HepG2 (cell line): ENCODE measurements around the gene PCDHB11. TPM values are rescaled to one million over a fixed set of nuclear protein-coding genes. Genes with fewer than 3 reads are reported as not detected.
"Not testable (repeated sequence)": the region's sequence is repeated elsewhere in the genome, so short reads cannot be mapped to it uniquely, and the experiment has no call there.

Experiments used
- ATAC-seq: fragments of 200-7000 bp; cut with Tn5 transposase; 3 replicates; pipeline ENCODE4 v1.9.1; 2020; ENCODE audit warnings: mild to moderate bottlenecking, moderate library complexity
- BruUV-seq: library from RNA; stranded (reverse); fragments of 400-500 nt; replicated peaks from 2 replicates; lab custom pipeline; 2021; lab: Mats Ljungman, UMichigan
- CTCF ChIA-PET: fragments of 300-600 bp; formaldehyde crosslinking; extraction: SDS; loops from one replicate; lab custom pipeline; 2021; ENCODE audit warnings: low total read pairs, inconsistent platforms, low intra/inter-chr PET ratio; lab: Yijun Ruan, JAX
- POLR2A ChIA-PET: fragments of 350-600 bp; sonication (Branson Sonifier 250); formaldehyde crosslinking; loops from one replicate; lab custom pipeline; 2020; ENCODE audit warnings: antibody characterized with exemption, inconsistent platforms; lab: Yijun Ruan, JAX
- DNase-seq: peaks from one replicate; pipeline ENCODE4 v3.0.0-alpha.2; 2015; ENCODE audit warnings: low spot score
- FAIRE-seq: peaks from 3 replicates; lab custom pipeline; 2011; peaks lifted over from hg19 to GRCh38; lab: Jason Lieb, UNC
- H2AFZ ChIP-seq: one replicate; pipeline ENCODE4 v1.6.1; 2011; ENCODE audit warnings: low read length, inconsistent platforms
- H3K27ac ChIP-seq: fragments of 300-600 bp; 3 replicates; pipeline ENCODE4 v1.8.0; 2011; ENCODE audit warnings: mixed run types, mild to moderate bottlenecking, mixed read lengths, low read length, inconsistent platforms; ENCODE audit not compliant: insufficient read depth; ENCODE audit errors: extremely low read length
- H3K27me3 ChIP-seq, 2 experiments: fragments of 200-600 bp in 1 of 2; 2 replicates in 1 of 2; 3 replicates in 1 of 2; pipeline versions ENCODE4 v1.6.0 to v1.8.0; 2011; ENCODE audit warnings: low read length in 2 of 2, mild to moderate bottlenecking in 2 of 2, moderate library complexity in 2 of 2, inconsistent platforms in 1 of 2; ENCODE audit not compliant: insufficient read depth in 2 of 2, control insufficient read depth in 1 of 2
- H3K36me3 ChIP-seq, 2 experiments: fragments of 200-600 bp in 1 of 2; replicated peaks in 1 of 2; 2 replicates in 1 of 2; 3 replicates in 1 of 2; pipeline versions ENCODE4 v1.5.1 to v1.8.0; 2011; ENCODE audit warnings: low read length in 2 of 2, inconsistent platforms in 1 of 2; ENCODE audit not compliant: insufficient read depth in 2 of 2, control insufficient read depth in 1 of 2
- H3K4me1 ChIP-seq: 2 replicates; pipeline ENCODE4 v1.5.1; 2012; ENCODE audit warnings: low read length, inconsistent platforms; ENCODE audit not compliant: insufficient read depth
- H3K4me2 ChIP-seq: 2 replicates; pipeline ENCODE4 v1.6.0; 2011; ENCODE audit warnings: low read depth, low read length, inconsistent platforms
- H3K4me3 ChIP-seq, 3 experiments: fragments of 200-600 bp in 1 of 3; sonication (generic), shearing (Covaris generic) in 1 of 3; replicated peaks in 1 of 3; 2 replicates each; pipeline ENCODE4 v1.5.1; 2011 to 2016; ENCODE audit warnings: low read length in 3 of 3, inconsistent platforms in 2 of 3, low read depth in 2 of 3, mild to moderate bottlenecking in 2 of 3, control low read depth in 1 of 3, mixed read lengths in 1 of 3; ENCODE audit not compliant: insufficient read depth in 1 of 3
- H3K79me2 ChIP-seq: one replicate; pipeline ENCODE4 v1.6.1; 2011; ENCODE audit warnings: low read length, inconsistent platforms; ENCODE audit not compliant: insufficient read depth
- H3K9ac ChIP-seq: 2 replicates; pipeline ENCODE4 v1.6.0; 2011; ENCODE audit warnings: mild to moderate bottlenecking, low read depth, low read length, inconsistent platforms; ENCODE audit not compliant: insufficient read depth
- H3K9me3 ChIP-seq: 2 replicates; pipeline ENCODE4 v1.5.1; 2012; ENCODE audit warnings: mild to moderate bottlenecking, low read length
- H4K20me1 ChIP-seq: 2 replicates; pipeline ENCODE4 v1.6.0; 2011; ENCODE audit warnings: inconsistent platforms, mild to moderate bottlenecking, low read length, moderate library complexity; ENCODE audit not compliant: insufficient read depth
- CTCF ChIP-seq: sonication (generic); formaldehyde crosslinking; IDR thresholded peaks from 2 replicates; pipeline ENCODE4 v1.5.0; 2020; ENCODE audit warnings: mild to moderate bottlenecking, missing genetic modification reagents, moderate library complexity
- HMGXB4 ChIP-seq, 2 experiments: sonication (generic) in 1 of 2; formaldehyde crosslinking in 1 of 2; IDR thresholded peaks; 2 replicates each; pipeline versions ENCODE4 v1.4.0 to v1.6.1; 2018 to 2020; ENCODE audit warnings: missing genetic modification reagents in 2 of 2, borderline replicate concordance in 1 of 2, low read depth in 1 of 2, mild to moderate bottlenecking in 1 of 2, missing biosample characterization in 1 of 2
- RAD21 ChIP-seq: fragments of 450-650 bp; formaldehyde crosslinking; IDR thresholded peaks from 2 replicates; pipeline ENCODE4 v1.5.0; 2020; ENCODE audit warnings: mild to moderate bottlenecking
- SMC3 ChIP-seq: IDR thresholded peaks from 2 replicates; pipeline ENCODE4 v1.6.1; 2011; ENCODE audit warnings: low read length, improper control_type of control experiment
- STAG1 ChIP-seq: sonication (generic); formaldehyde crosslinking; IDR thresholded peaks from 2 replicates; pipeline ENCODE4 v1.4.0; 2020; ENCODE audit warnings: missing genetic modification reagents
- ZNF263 ChIP-seq: sonication (generic); formaldehyde crosslinking; IDR thresholded peaks from 2 replicates; pipeline ENCODE4 v1.4.0; 2020; ENCODE audit warnings: missing genetic modification reagents
- ZNF574 ChIP-seq: sonication (generic); formaldehyde crosslinking; IDR thresholded peaks from 2 replicates; pipeline ENCODE4 v1.4.0; 2020; ENCODE audit warnings: missing genetic modification reagents
- WGBS: methylation state at CpG from one replicate; pipeline ENCODE4 v1.1.6; 2017; ENCODE audit warnings: low lambda C conversion rate; 5-methylcytosine and 5-hydroxymethylcytosine counted together
- in situ Hi-C: cut with HindIII; loops from 2 replicates; pipeline ENCODE4 v1.10.0; 2017; ENCODE audit warnings: low pct_unique_long_range_greater_than_20kb; ENCODE audit not compliant: extremely low pct_ligation_motif_present
- intact Hi-C: fragments of 100-400 bp; cut with micrococcal nuclease; formaldehyde crosslinking; loops from one replicate; pipeline ENCODE4 v1.10.0; 2022; ENCODE audit not compliant: unreplicated experiment
- polyA plus RNA-seq, 8 experiments: library from polyadenylated mRNA; depleted of rRNA in 3 of 8; stranded (reverse) in 7 of 8; unstranded in 1 of 8; fragments of >200 nt; fragmentation: Illumina TruSeq in 4 of 8; extraction: Trizol in 4 of 8; gene quantifications; 2 replicates each; pipeline versions ENCODE4 v1.2.1 to v1.2.3, GENCODE V29; 2011 to 2016; ENCODE audit warnings: low read depth in 4 of 8, missing spikeins in 1 of 8, mixed read lengths in 1 of 8; ENCODE audit not compliant: insufficient read depth in 1 of 8
- total RNA-seq, 5 experiments: library from RNA; depleted of rRNA; stranded (reverse); fragments of >200 nt; fragmentation: Illumina TruSeq; extraction: Trizol; gene quantifications; 2 replicates each; pipeline ENCODE4 v1.2.3, GENCODE V29; 2016; ENCODE audit warnings: low read depth in 1 of 5

PCDHB11 gene
- total and polyA plus RNA-seq, 2 of the 13 experiments (the other 11 are each of a cell fraction or from before 2014, with no cell fraction given) = 0.07 TPM; not detected in 1

- H4K20me1 ChIP-seq, ATAC-seq, H3K79me2 ChIP-seq, CTCF ChIA-PET, H2AFZ ChIP-seq, H3K36me3 ChIP-seq, H3K4me2 ChIP-seq, H3K9ac ChIP-seq, POLR2A ChIA-PET, FAIRE-seq, in situ Hi-C loops, H3K4me1 ChIP-seq, H3K9me3 ChIP-seq, H3K27ac ChIP-seq, DNase-seq, intact Hi-C loops, H3K4me3 ChIP-seq, BruUV-seq, H3K27me3 ChIP-seq: not testable (repeated sequence)
- 55% methylated on average over 22 of the region's 27 CpGs for WGBS
Observed at GRCh38 chr5:141210849-141211248, 11.4 kb downstream of the PCDHB11 start.

- H3K9ac ChIP-seq, H3K27me3 ChIP-seq, H3K27ac ChIP-seq, H4K20me1 ChIP-seq, H3K4me1 ChIP-seq, H3K4me3 ChIP-seq, H3K36me3 ChIP-seq, intact Hi-C loops, H3K9me3 ChIP-seq, in situ Hi-C loops, POLR2A ChIA-PET, CTCF ChIA-PET, H3K79me2 ChIP-seq, H2AFZ ChIP-seq: not testable (repeated sequence)
- H3K4me2 ChIP-seq = 0 out of 2 replicates have a peak within 1 kb of the TSS, but pooled peaks have one; percentile 23
- BruUV-seq = TSS peak; percentile 59
- WGBS = 0% methylated on average over 12 of the region's 18 CpGs
- TF ChIP-seq CTCF (CRISPR knock-in tag) = peak; percentile 71
- TF ChIP-seq STAG1 (CRISPR knock-in tag) = peak; percentile 70
- TF ChIP-seq RAD21 = peak; percentile 59
- TF ChIP-seq ZNF263 (CRISPR knock-in tag) = peak; percentile 69
- TF ChIP-seq HMGXB4 (CRISPR knock-in tag; IDR thresholded peaks at IDR 0.05; ENCODE audit: borderline replicate concordance in 1 of 2, low read depth in 1 of 2) = peak; percentile 28 to 67; a peak in 1 of 4 replicates
- peak; percentile 51 for TF ChIP-seq ZNF574 (CRISPR knock-in tag)
- TF ChIP-seq SMC3 = peak; percentile 52
- DNase-seq (peak; percentile 68), FAIRE-seq (peak; percentile 76), ATAC-seq (peak; percentile 96)
Observed at GRCh38 chr5:141213656-141214339, 14.4 kb downstream of the PCDHB11 start, which contains the start of gene PCDHB13. TSS of gene PCDHB13 (plus strand) at chr5:141213919. CDS start at chr5:141214124, 205 bp downstream.
